H9 (cell line): ENCODE data around the gene SPECC1. TPM values are rescaled to one million over a fixed set of nuclear protein-coding genes. Genes with fewer than 3 reads are reported as not detected.
A peak's percentile ranks its signal among the peaks of the same experiment; 100 is the strongest.

Experiments used
- DNase-seq: peaks from one replicate; pipeline ENCODE4 v3.0.0-alpha.2; 2017
- H2AFZ ChIP-seq: one replicate; pipeline ENCODE4 v1.6.1; 2013; ENCODE audit warnings: mild to moderate bottlenecking, low read length, control low read depth, moderate library complexity
- H2AK5ac ChIP-seq: 2 replicates; pipeline ENCODE4 v1.6.1; 2013; ENCODE audit warnings: low read length, control low read depth, mixed read lengths; ENCODE audit not compliant: insufficient read length
- H2BK120ac ChIP-seq: one replicate; pipeline ENCODE4 v1.6.1; 2013; ENCODE audit warnings: low read depth, mild to moderate bottlenecking, low read length, control low read depth, inconsistent platforms; ENCODE audit not compliant: poor library complexity, severe bottlenecking
- H2BK12ac ChIP-seq: 2 replicates; pipeline ENCODE4 v1.6.1; 2013; ENCODE audit warnings: low read length, control low read depth, mixed read lengths, low read depth; ENCODE audit not compliant: insufficient read length
- H2BK15ac ChIP-seq: 2 replicates; pipeline ENCODE4 v1.6.1; 2013; ENCODE audit warnings: low read depth, low read length, control low read depth
- H2BK20ac ChIP-seq: one replicate; pipeline ENCODE4 v1.6.1; 2013; ENCODE audit warnings: low read depth, mild to moderate bottlenecking, low read length, control low read depth, inconsistent platforms; ENCODE audit not compliant: poor library complexity, severe bottlenecking
- H2BK5ac ChIP-seq: 2 replicates; pipeline ENCODE4 v1.6.1; 2013; ENCODE audit warnings: low read length, control low read depth, mixed read lengths; ENCODE audit not compliant: insufficient read length
- H3K14ac ChIP-seq: 2 replicates; pipeline ENCODE4 v1.6.1; 2013; ENCODE audit warnings: low read length, control low read depth; ENCODE audit not compliant: insufficient read depth
- H3K18ac ChIP-seq: 2 replicates; pipeline ENCODE4 v1.6.1; 2013; ENCODE audit warnings: low read depth, mild to moderate bottlenecking, mixed read lengths, low read length, control low read depth; ENCODE audit not compliant: insufficient read length
- H3K23ac ChIP-seq: 2 replicates; pipeline ENCODE4 v1.6.1; 2013; ENCODE audit warnings: low read length, control low read depth, mixed read lengths, low read depth; ENCODE audit not compliant: insufficient read length
- H3K23me2 ChIP-seq: 2 replicates; pipeline ENCODE4 v1.6.1; 2013; ENCODE audit warnings: low read depth, mild to moderate bottlenecking, mixed read lengths, low read length, control low read depth; ENCODE audit not compliant: insufficient read length, poor library complexity, severe bottlenecking
- H3K27ac ChIP-seq: 2 replicates; pipeline ENCODE4 v1.5.1; 2013; ENCODE audit warnings: low read length, control low read depth, mixed read lengths, low read depth; ENCODE audit not compliant: insufficient read length
- H3K27me3 ChIP-seq: 2 replicates; pipeline ENCODE4 v1.6.1; 2013; ENCODE audit warnings: low read length, control low read depth, inconsistent platforms; ENCODE audit not compliant: insufficient read depth
- H3K4ac ChIP-seq: 2 replicates; pipeline ENCODE4 v1.6.1; 2013; ENCODE audit warnings: low read depth, mild to moderate bottlenecking, control low read depth, inconsistent platforms, low read length, moderate library complexity
- H3K4me1 ChIP-seq: 2 replicates; pipeline ENCODE4 v1.6.1; 2013; ENCODE audit warnings: low read length, control low read depth, inconsistent platforms; ENCODE audit not compliant: insufficient read depth
- H3K4me2 ChIP-seq: 2 replicates; pipeline ENCODE4 v1.6.1; 2013; ENCODE audit warnings: low read length, control low read depth, mixed read lengths; ENCODE audit not compliant: insufficient read length, insufficient read depth
- H3K56ac ChIP-seq: 2 replicates; pipeline ENCODE4 v1.6.1; 2013; ENCODE audit warnings: low read depth, mild to moderate bottlenecking, mixed read lengths, low read length, control low read depth; ENCODE audit not compliant: insufficient read length
- H3K79me1 ChIP-seq: 2 replicates; pipeline ENCODE4 v1.6.1; 2013; ENCODE audit warnings: low read depth, mild to moderate bottlenecking, moderate library complexity, low read length, control low read depth, inconsistent platforms; ENCODE audit not compliant: insufficient read depth, poor library complexity, severe bottlenecking
- H3K79me2 ChIP-seq: 2 replicates; pipeline ENCODE4 v1.6.1; 2013; ENCODE audit warnings: low read length, control low read depth, inconsistent platforms; ENCODE audit not compliant: insufficient read depth
- H3K9ac ChIP-seq: 2 replicates; pipeline ENCODE4 v1.6.1; 2013; ENCODE audit warnings: low read length, control low read depth, mixed read lengths; ENCODE audit not compliant: insufficient read length; ENCODE audit errors: extremely low read depth
- H3K9me3 ChIP-seq: one replicate; pipeline ENCODE4 v1.6.1; 2013; ENCODE audit warnings: low read depth, low read length, inconsistent platforms; ENCODE audit not compliant: control insufficient read depth
- H3T11ph ChIP-seq: one replicate; pipeline ENCODE4 v1.6.1; 2013; ENCODE audit warnings: mild to moderate bottlenecking, low read length, control low read depth, inconsistent platforms
- H4K20me1 ChIP-seq: one replicate; pipeline ENCODE4 v1.6.1; 2013; ENCODE audit not compliant: control insufficient read depth, insufficient read length, insufficient read depth
- H4K5ac ChIP-seq: 2 replicates; pipeline ENCODE4 v1.6.1; 2013; ENCODE audit warnings: low read depth, mild to moderate bottlenecking, mixed read lengths, low read length, control low read depth; ENCODE audit not compliant: insufficient read length
- H4K8ac ChIP-seq: replicated peaks from 2 replicates; pipeline ENCODE4 v1.6.1; 2013; ENCODE audit warnings: low read length, control low read depth, mixed read lengths, low read depth; ENCODE audit not compliant: insufficient read length
- H4K91ac ChIP-seq: 2 replicates; pipeline ENCODE4 v1.6.1; 2013; ENCODE audit warnings: low read depth, mild to moderate bottlenecking, moderate library complexity, mixed read lengths, low read length, control low read depth; ENCODE audit not compliant: insufficient read length
- H3K27ac Mint-ChIP-seq, 3 experiments: 2 replicates in 2 of 3; 3 replicates in 1 of 3; pipeline ENCODE4 v1.8.0; 2020 to 2021; ENCODE audit warnings: mixed read lengths in 3 of 3, mild to moderate bottlenecking in 1 of 3, moderate library complexity in 1 of 3
- H3K27me3 Mint-ChIP-seq: 2 replicates; pipeline ENCODE4 v1.8.0; 2021; ENCODE audit warnings: low read depth, mild to moderate bottlenecking, moderate library complexity, mixed read lengths
- H3K36me3 Mint-ChIP-seq, 3 experiments: 2 replicates in 2 of 3; 3 replicates in 1 of 3; pipeline ENCODE4 v1.8.0; 2020 to 2021; ENCODE audit warnings: low read depth in 3 of 3, mixed read lengths in 3 of 3; ENCODE audit not compliant: insufficient read depth in 1 of 3
- H3K4me1 Mint-ChIP-seq, 2 experiments: 2 replicates each; pipeline ENCODE4 v1.8.0; 2020; ENCODE audit warnings: mixed read lengths in 2 of 2
- H3K4me3 Mint-ChIP-seq, 2 experiments: 2 replicates in 1 of 2; 3 replicates in 1 of 2; pipeline ENCODE4 v1.8.0; 2020 to 2021; ENCODE audit warnings: mild to moderate bottlenecking in 2 of 2, mixed read lengths in 2 of 2, moderate library complexity in 1 of 2
- H3K9me3 Mint-ChIP-seq, 2 experiments: 2 replicates in 1 of 2; 3 replicates in 1 of 2; pipeline ENCODE4 v1.8.0; 2020; ENCODE audit warnings: mild to moderate bottlenecking in 2 of 2, mixed read lengths in 2 of 2, moderate library complexity in 1 of 2
- WGBS: extraction: QIAGEN DNeasy Blood & Tissue Kit; methylation state at CpG from one replicate; pipeline ENCODE4 v1.1.7; 2013; ENCODE audit warnings: missing lambda C conversion rate, low lambda C conversion rate, mixed read lengths; ENCODE audit not compliant: insufficient read length; ENCODE audit errors: extremely low coverage; 5-methylcytosine and 5-hydroxymethylcytosine counted together
- long read RNA-seq: library from polyadenylated mRNA; unstranded; transcript quantifications from one replicate; pipeline ENCODE4 v2.0.0, GENCODE V29; 2020
- total RNA-seq: library from RNA; stranded (reverse); gene quantifications from 2 replicates; pipeline ENCODE4 v1.2.1, GENCODE V29; 2021
- TF ChIP-seq, protein P1 (sequence below): fragments of 200-600 bp; sonication (generic); conservative IDR thresholded peaks from 3 replicates; pipeline ENCODE4 v1.8.0; 2021; ENCODE audit warnings: antibody characterized with exemption, mild to moderate bottlenecking

SPECC1 gene, protein sequence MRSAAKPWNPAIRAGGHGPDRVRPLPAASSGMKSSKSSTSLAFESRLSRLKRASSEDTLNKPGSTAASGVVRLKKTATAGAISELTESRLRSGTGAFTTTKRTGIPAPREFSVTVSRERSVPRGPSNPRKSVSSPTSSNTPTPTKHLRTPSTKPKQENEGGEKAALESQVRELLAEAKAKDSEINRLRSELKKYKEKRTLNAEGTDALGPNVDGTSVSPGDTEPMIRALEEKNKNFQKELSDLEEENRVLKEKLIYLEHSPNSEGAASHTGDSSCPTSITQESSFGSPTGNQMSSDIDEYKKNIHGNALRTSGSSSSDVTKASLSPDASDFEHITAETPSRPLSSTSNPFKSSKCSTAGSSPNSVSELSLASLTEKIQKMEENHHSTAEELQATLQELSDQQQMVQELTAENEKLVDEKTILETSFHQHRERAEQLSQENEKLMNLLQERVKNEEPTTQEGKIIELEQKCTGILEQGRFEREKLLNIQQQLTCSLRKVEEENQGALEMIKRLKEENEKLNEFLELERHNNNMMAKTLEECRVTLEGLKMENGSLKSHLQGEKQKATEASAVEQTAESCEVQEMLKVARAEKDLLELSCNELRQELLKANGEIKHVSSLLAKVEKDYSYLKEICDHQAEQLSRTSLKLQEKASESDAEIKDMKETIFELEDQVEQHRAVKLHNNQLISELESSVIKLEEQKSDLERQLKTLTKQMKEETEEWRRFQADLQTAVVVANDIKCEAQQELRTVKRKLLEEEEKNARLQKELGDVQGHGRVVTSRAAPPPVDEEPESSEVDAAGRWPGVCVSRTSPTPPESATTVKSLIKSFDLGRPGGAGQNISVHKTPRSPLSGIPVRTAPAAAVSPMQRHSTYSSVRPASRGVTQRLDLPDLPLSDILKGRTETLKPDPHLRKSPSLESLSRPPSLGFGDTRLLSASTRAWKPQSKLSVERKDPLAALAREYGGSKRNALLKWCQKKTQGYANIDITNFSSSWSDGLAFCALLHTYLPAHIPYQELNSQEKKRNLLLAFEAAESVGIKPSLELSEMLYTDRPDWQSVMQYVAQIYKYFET
- total RNA-seq = 65.7 and 68.9 TPM in 2 replicates
- long read RNA-seq, full-length matches to known transcripts = 89 of 296 reads
- long read RNA-seq, partial matches to known transcripts = 62 of 296 reads
- long read RNA-seq, other reads (novel, unspliced or antisense) = 145 of 296 reads

DNA sequence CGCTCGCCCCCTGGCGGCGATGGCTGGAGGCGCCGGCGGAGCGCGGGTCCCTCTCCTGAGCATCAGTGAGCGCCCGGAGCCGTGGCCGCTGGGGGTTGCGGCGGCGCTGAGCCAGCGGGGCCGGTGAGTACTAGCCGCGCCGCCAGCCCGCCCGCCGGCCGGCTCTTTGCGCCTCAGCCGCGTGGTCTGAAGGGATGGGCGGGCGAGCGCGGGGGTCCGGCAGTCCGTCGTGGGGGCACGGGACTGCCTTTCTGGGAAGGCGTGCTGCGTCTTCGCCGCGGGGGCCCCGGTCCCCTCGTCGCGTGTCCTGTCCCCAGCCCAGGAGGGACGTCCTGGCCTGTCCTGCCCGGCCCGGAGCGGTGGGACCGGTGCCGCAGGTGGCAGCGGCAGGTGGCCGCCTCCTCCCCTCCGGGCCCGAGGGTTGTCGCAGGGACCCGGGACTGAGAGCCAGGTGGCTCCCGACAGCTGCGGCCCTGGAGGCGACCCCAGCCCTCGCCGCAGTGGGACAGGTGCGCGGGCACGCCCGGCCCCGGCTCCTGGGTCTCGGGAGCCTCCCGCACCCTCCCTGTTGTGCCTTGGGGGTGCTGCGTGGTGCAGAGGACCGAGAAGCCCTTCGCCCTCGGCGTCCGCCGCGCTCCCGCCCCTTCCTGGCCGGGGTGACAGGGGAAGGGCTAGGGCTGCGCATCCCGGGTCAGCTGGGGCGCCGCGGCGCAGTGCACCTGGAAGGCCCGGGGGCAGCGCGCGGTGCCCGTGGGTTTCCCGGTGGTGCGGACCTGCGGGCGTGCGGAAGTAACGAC, at the start of gene SPECC1:
Gene SPECC1, plus strand, starts transcription at position 58 of the 797 bp plus-strand sequence. CDS start 87,293 bp downstream, outside the sequence.
- H2AFZ ChIP-seq = peak within 1 kb of the TSS; percentile 79
- no peaks in the 10 kb centered on the region for H3K9me3 ChIP-seq
- WGBS = no CpG with 5 or more reads among the region's 96 CpGs
- no peak within 1 kb of the TSS for H2BK120ac ChIP-seq
- H3K27me3 Mint-ChIP-seq = peaks cover 35% of the 10 kb centered on the region
- no peaks in the 10 kb centered on the region for H3K79me1 ChIP-seq
- H4K91ac ChIP-seq = no peak within 1 kb of the TSS
- peak within 1 kb of the TSS; percentile 84 to 92 for H3K4me3 Mint-ChIP-seq
- no peaks in the 10 kb centered on the region for H3K27me3 ChIP-seq
- H4K5ac ChIP-seq = no peak within 1 kb of the TSS
- H3K23me2 ChIP-seq = peaks cover 6% of the 10 kb centered on the region
- no peak within 1 kb of the TSS for H3T11ph ChIP-seq
- peaks cover 11 to 16% of the 10 kb centered on the region in 2 experiments for H3K4me1 Mint-ChIP-seq
- no peaks in the 10 kb centered on the region for H3K4me1 ChIP-seq
- no peak within 1 kb of the TSS for H2BK20ac ChIP-seq
- H3K56ac ChIP-seq = no peak within 1 kb of the TSS
- H3K9me3 Mint-ChIP-seq = no peaks in the 10 kb centered on the region
- no peaks in the 10 kb centered on the region for H3K36me3 Mint-ChIP-seq
- TF ChIP-seq, protein P1, sequence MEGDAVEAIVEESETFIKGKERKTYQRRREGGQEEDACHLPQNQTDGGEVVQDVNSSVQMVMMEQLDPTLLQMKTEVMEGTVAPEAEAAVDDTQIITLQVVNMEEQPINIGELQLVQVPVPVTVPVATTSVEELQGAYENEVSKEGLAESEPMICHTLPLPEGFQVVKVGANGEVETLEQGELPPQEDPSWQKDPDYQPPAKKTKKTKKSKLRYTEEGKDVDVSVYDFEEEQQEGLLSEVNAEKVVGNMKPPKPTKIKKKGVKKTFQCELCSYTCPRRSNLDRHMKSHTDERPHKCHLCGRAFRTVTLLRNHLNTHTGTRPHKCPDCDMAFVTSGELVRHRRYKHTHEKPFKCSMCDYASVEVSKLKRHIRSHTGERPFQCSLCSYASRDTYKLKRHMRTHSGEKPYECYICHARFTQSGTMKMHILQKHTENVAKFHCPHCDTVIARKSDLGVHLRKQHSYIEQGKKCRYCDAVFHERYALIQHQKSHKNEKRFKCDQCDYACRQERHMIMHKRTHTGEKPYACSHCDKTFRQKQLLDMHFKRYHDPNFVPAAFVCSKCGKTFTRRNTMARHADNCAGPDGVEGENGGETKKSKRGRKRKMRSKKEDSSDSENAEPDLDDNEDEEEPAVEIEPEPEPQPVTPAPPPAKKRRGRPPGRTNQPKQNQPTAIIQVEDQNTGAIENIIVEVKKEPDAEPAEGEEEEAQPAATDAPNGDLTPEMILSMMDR = peak; percentile 99
- H3K79me2 ChIP-seq = no peaks in the 10 kb centered on the region
- H2BK15ac ChIP-seq = no peak within 1 kb of the TSS
- H3K23ac ChIP-seq = no peak within 1 kb of the TSS
- no peak within 1 kb of the TSS for H2AK5ac ChIP-seq
- H3K9ac ChIP-seq = no peak within 1 kb of the TSS
- no peak within 1 kb of the TSS for H2BK12ac ChIP-seq
- no peak within 1 kb of the TSS for H3K14ac ChIP-seq
- H3K4me2 ChIP-seq = peak within 1 kb of the TSS; percentile 60
- H3K18ac ChIP-seq = no peak within 1 kb of the TSS
- H3K4ac ChIP-seq = no peak within 1 kb of the TSS
- no peaks in the 10 kb centered on the region for H4K20me1 ChIP-seq
- H2BK5ac ChIP-seq = no peak within 1 kb of the TSS
- no peak within 1 kb of the TSS for H3K27ac ChIP-seq
- H4K8ac ChIP-seq = no peak within 1 kb of the TSS
- peak; percentile 94 for DNase-seq
- H3K27ac Mint-ChIP-seq = no peak within 1 kb of the TSS
